CD14-positive monocyte (primary cell): ENCODE results near the gene KNDC1. TPM values are rescaled to one million over a fixed set of nuclear protein-coding genes. Genes with fewer than 3 reads are reported as not detected.

Experiments used
- DNase-seq, 3 donors: peaks; one replicate each; pipeline ENCODE4 v3.0.0-alpha.2; 2011 to 2022
- H2AFZ ChIP-seq: 2 replicates; pipeline ENCODE4 v1.6.0; 2012; ENCODE audit warnings: mild to moderate bottlenecking, low read depth, low read length, inconsistent platforms; ENCODE audit not compliant: insufficient read depth, poor library complexity, severe bottlenecking
- H3K27ac ChIP-seq, 2 donors: 1 replicate in 1 of 2; 2 replicates in 1 of 2; pipeline ENCODE4 v1.5.1; 2012 to 2013; ENCODE audit warnings: low read length in 2 of 2, control low read depth in 1 of 2, inconsistent platforms in 1 of 2, low read depth in 1 of 2, mild to moderate bottlenecking in 1 of 2
- H3K27me3 ChIP-seq, 2 donors: one replicate each; pipeline versions ENCODE4 v1.6.0 to v1.6.1; 2011 to 2013; ENCODE audit warnings: low read length in 2 of 2; ENCODE audit not compliant: control insufficient read depth in 2 of 2, insufficient read depth in 2 of 2
- H3K36me3 ChIP-seq, 2 donors: replicated peaks in 1 of 2; 1 replicate in 1 of 2; 2 replicates in 1 of 2; pipeline versions ENCODE4 v1.5.1 to v1.6.1; 2012 to 2013; ENCODE audit warnings: low read length in 2 of 2, control low read depth in 1 of 2, inconsistent platforms in 1 of 2, mild to moderate bottlenecking in 1 of 2; ENCODE audit not compliant: insufficient read depth in 2 of 2, control insufficient read depth in 1 of 2
- H3K4me1 ChIP-seq, 2 donors: 1 replicate in 1 of 2; 2 replicates in 1 of 2; pipeline versions ENCODE4 v1.5.1 to v1.6.1; 2012 to 2013; ENCODE audit warnings: low read length in 2 of 2, control low read depth in 1 of 2, inconsistent platforms in 1 of 2, mild to moderate bottlenecking in 1 of 2, moderate library complexity in 1 of 2; ENCODE audit not compliant: insufficient read depth in 2 of 2, control insufficient read depth in 1 of 2
- H3K4me2 ChIP-seq: replicated peaks from 2 replicates; pipeline ENCODE3; 2012; ENCODE audit warnings: low read length, moderate library complexity, mild to moderate bottlenecking; ENCODE audit not compliant: poor library complexity, severe bottlenecking; ENCODE audit errors: extremely low read depth
- H3K4me3 ChIP-seq, 3 experiments: fragments of 200-600 bp in 1 of 3; sonication (generic) in 1 of 3; replicated peaks in 1 of 3; 1 replicate in 2 of 3; 2 replicates in 1 of 3; pipeline ENCODE4 v1.5.1; 2011 to 2013; ENCODE audit warnings: low read length in 3 of 3, mild to moderate bottlenecking in 3 of 3, control low read depth in 2 of 3, low read depth in 2 of 3, inconsistent platforms in 1 of 3, moderate library complexity in 1 of 3
- H3K79me2 ChIP-seq: 2 replicates; pipeline ENCODE4 v1.6.0; 2012; ENCODE audit warnings: mild to moderate bottlenecking, control low read depth, inconsistent platforms, low read length, moderate library complexity; ENCODE audit not compliant: insufficient read depth
- H3K9ac ChIP-seq: 2 replicates; pipeline ENCODE4 v1.6.0; 2017; ENCODE audit warnings: low read length, mild to moderate bottlenecking; ENCODE audit not compliant: insufficient read depth, poor library complexity, severe bottlenecking
- H3K9me3 ChIP-seq, 2 donors: replicated peaks in 1 of 2; 1 replicate in 1 of 2; 2 replicates in 1 of 2; pipeline versions ENCODE4 v1.5.1 to v1.6.1; 2012 to 2013; ENCODE audit warnings: low read length in 2 of 2, control low read depth in 1 of 2; ENCODE audit not compliant: control insufficient read depth in 1 of 2, insufficient read depth in 1 of 2
- H4K20me1 ChIP-seq: 2 replicates; pipeline ENCODE4 v1.6.0; 2012; ENCODE audit warnings: mild to moderate bottlenecking, low read length, control low read depth, moderate library complexity; ENCODE audit not compliant: insufficient read depth
- H3K27ac Mint-ChIP-seq, 7 donors: one replicate each; pipeline ENCODE4 v1.8.0; 2020; ENCODE audit warnings: mild to moderate bottlenecking in 7 of 7, mixed read lengths in 7 of 7, moderate library complexity in 6 of 7, inconsistent platforms in 2 of 7
- H3K27me3 Mint-ChIP-seq, 3 donors: one replicate each; pipeline ENCODE4 v1.8.0; 2021 to 2022; ENCODE audit warnings: low read depth in 3 of 3, mild to moderate bottlenecking in 3 of 3, mixed read lengths in 3 of 3, moderate library complexity in 3 of 3, inconsistent platforms in 1 of 3
- H3K36me3 Mint-ChIP-seq, 2 donors: one replicate each; pipeline ENCODE4 v1.8.0; 2020; ENCODE audit warnings: mixed read lengths in 2 of 2, inconsistent platforms in 1 of 2, mild to moderate bottlenecking in 1 of 2
- H3K4me1 Mint-ChIP-seq: one replicate; pipeline ENCODE4 v1.8.0; 2020; ENCODE audit warnings: mild to moderate bottlenecking, mixed read lengths
- H3K4me3 Mint-ChIP-seq, 2 donors: one replicate each; pipeline ENCODE4 v1.8.0; 2020; ENCODE audit warnings: mild to moderate bottlenecking in 2 of 2, mixed read lengths in 2 of 2, moderate library complexity in 1 of 2
- H3K9me3 Mint-ChIP-seq, 7 donors: one replicate each; pipeline ENCODE4 v1.8.0; 2020 to 2022; ENCODE audit warnings: mixed read lengths in 7 of 7, mild to moderate bottlenecking in 6 of 7, moderate library complexity in 6 of 7, inconsistent platforms in 2 of 7
- WGBS: methylation state at CpG from one replicate; pipeline ENCODE4 v1.1.5; 2013; ENCODE audit warnings: missing lambda C conversion rate; ENCODE audit not compliant: insufficient coverage; 5-methylcytosine and 5-hydroxymethylcytosine counted together
- intact Hi-C, 2 donors: fragments of 100-400 bp; cut with micrococcal nuclease; formaldehyde crosslinking; loops; one replicate each; pipeline versions ENCODE4 v1.15.0 to v1.15.1; 2023
- polyA plus RNA-seq, 3 donors: library from polyadenylated mRNA; depleted of rRNA in 1 of 3; unstranded in 2 of 3; stranded (reverse) in 1 of 3; fragments of 300-500 nt in 2 of 3; fragments of >200 nt in 1 of 3; fragmentation: Illumina TruSeq in 2 of 3; gene quantifications; 1 replicate in 2 of 3; 2 replicates in 1 of 3; pipeline ENCODE4 v1.2.3, GENCODE V29; 2012 to 2021
- TF ChIP-seq, protein P1 (sequence below): fragments of 200-600 bp; IDR thresholded peaks from one replicate; pipeline ENCODE4 v1.8.0; 2022; ENCODE audit warnings: antibody characterized with exemption, mild to moderate bottlenecking

KNDC1 gene
- polyA plus RNA-seq, 3 donors, result 0.22 to 0.80 TPM; not detected in 1

DNA sequence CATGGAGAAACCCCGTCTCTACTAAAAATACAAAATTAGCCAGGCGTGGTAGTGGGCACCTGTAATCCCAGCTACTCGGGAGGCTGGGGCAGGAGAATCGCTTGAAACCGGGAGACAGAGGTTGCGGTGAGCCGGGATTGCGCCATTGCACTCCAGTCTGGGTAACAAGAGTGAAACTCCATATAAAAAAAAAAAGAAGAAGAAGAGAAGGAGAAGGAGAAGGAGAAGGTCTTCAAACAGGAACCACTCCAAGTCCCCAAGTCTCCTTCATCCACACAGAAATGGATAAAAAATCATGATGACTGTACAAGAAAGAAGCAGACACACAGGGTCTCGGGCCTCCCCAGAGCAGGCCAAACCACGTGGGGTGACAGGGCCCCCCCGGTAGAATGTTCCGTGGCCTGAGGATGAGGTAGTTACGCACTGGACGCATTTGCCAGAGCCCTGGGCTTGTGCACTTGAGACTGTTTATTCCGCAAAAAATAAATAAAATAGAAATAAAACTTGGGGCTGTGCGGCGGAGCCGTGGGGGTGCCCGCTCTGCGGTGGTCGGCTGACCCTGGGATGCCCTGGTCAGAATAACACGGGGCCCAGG lies 93.4 kb downstream of the KNDC1 start:
- Mint-ChIP-seq H3K27me3 (peaks cover 10 to 22% (median 12%) of the 10 kb centered on the region in 3 donors), H3K4me1 (peaks cover 48% of the 10 kb centered on the region), H3K36me3 (no peaks in the 10 kb centered on the region), H3K27ac (peak overlapping the region; percentile 74 to 95 (median 92)), H3K4me3 (peak overlapping the region in 1 of 2 donors; percentile 51), H3K9me3 (no peaks in the 10 kb centered on the region)
- no peaks in the 10 kb centered on the region for H3K36me3 ChIP-seq
- no peaks in the 10 kb centered on the region for H3K79me2 ChIP-seq
- H3K27ac ChIP-seq, result peak overlapping the region; percentile 42 to 59
- peaks cover 0 to 10% of the 10 kb centered on the region in 2 donors for H3K27me3 ChIP-seq
- no peaks in the 10 kb centered on the region for H4K20me1 ChIP-seq
- no peak overlapping the region for H2AFZ ChIP-seq
- DNase-seq, result peak; percentile 47 to 78 (median 76)
- H3K4me3 ChIP-seq, result peak overlapping the region in 1 of 3 experiments; percentile 45
- TF ChIP-seq, protein P1, sequence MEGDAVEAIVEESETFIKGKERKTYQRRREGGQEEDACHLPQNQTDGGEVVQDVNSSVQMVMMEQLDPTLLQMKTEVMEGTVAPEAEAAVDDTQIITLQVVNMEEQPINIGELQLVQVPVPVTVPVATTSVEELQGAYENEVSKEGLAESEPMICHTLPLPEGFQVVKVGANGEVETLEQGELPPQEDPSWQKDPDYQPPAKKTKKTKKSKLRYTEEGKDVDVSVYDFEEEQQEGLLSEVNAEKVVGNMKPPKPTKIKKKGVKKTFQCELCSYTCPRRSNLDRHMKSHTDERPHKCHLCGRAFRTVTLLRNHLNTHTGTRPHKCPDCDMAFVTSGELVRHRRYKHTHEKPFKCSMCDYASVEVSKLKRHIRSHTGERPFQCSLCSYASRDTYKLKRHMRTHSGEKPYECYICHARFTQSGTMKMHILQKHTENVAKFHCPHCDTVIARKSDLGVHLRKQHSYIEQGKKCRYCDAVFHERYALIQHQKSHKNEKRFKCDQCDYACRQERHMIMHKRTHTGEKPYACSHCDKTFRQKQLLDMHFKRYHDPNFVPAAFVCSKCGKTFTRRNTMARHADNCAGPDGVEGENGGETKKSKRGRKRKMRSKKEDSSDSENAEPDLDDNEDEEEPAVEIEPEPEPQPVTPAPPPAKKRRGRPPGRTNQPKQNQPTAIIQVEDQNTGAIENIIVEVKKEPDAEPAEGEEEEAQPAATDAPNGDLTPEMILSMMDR, result no peak
- H3K9ac ChIP-seq, result no peak overlapping the region
- peaks cover 39 to 50% of the 10 kb centered on the region in 2 donors for H3K4me1 ChIP-seq
- intact Hi-C loops, result loop anchor here in 1 of 2 donors (10.0 kb wide), 1 partner anchor 109 kb away; no protein-coding TSS in a partner anchor
- peak overlapping the region; percentile 38 for H3K4me2 ChIP-seq
- 61% methylated on average over 13 of the region's 22 CpGs for WGBS
- no peaks in the 10 kb centered on the region for H3K9me3 ChIP-seq

DNA sequence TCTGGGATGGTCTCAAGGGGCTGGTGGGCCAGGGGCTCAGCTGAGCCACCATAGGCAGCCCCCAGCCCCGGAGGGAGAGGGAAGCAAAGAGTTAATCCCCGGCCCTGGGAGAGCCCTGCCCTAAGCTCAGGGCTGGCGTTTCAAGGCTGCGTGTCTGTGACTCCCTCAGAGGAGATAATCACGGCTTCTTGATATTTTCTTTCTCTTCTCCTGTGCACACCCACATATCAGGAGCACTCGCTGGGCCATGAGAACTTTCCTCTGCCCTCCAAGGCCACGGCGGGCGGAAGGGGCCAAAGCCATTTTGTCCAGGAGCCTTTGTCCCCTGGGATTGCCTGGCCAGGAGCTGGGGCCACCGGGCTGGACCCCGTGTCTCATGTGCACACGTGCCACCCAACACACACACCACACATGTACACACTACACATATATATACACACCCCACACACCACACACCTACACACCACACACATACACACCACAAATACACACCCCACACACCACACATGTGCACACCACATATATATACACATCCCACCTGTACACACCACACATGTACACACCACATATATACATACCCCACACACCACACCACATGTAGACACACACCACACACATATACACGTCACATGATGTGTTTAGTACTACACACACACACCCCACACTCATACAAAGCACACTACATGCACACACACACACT lies 94.6 kb downstream of the KNDC1 start:
- H3K79me2 ChIP-seq, result no peaks in the 10 kb centered on the region
- Mint-ChIP-seq H3K27me3 (peaks cover 9 to 19% (median 10%) of the 10 kb centered on the region in 3 donors), H3K27ac (peak overlapping the region in 5 of 7 donors; percentile 27 to 93 (median 65)), H3K36me3 (no peaks in the 10 kb centered on the region), H3K4me3 (no peak overlapping the region), H3K4me1 (peaks cover 55% of the 10 kb centered on the region), H3K9me3 (no peaks in the 10 kb centered on the region)
- TF ChIP-seq, protein P1, result no peak
- H3K9ac ChIP-seq, result no peak overlapping the region
- no peaks in the 10 kb centered on the region for H3K36me3 ChIP-seq
- H3K4me1 ChIP-seq, result peaks cover 50 to 61% of the 10 kb centered on the region in 2 donors
- no peaks in the 10 kb centered on the region for H4K20me1 ChIP-seq
- H3K9me3 ChIP-seq, result no peaks in the 10 kb centered on the region
- DNase-seq, result no peak
- H3K27ac ChIP-seq, result no peak overlapping the region
- H3K4me2 ChIP-seq, result no peak overlapping the region
- H2AFZ ChIP-seq, result no peak overlapping the region
- 81% methylated on average over 11 of the region's 13 CpGs for WGBS
- intact Hi-C loops, result loop anchor here (5.0 to 10.0 kb wide), 4 partner anchors 38 to 242 kb away; partner anchors contain the start of genes TUBGCP2 (in 1 of the 2) and ZNF511 (in 1 of the 2)
- peaks cover 0 to 10% of the 10 kb centered on the region in 2 donors for H3K27me3 ChIP-seq
- H3K4me3 ChIP-seq, result no peak overlapping the region
